OCI-LY1 (cell line): ENCODE measurements around the gene GPRIN2.
"Not testable (repeated sequence)": the region's sequence is repeated elsewhere in the genome, so short reads cannot be mapped to it uniquely, and the experiment has no call there.

Experiments
- H2AFZ ChIP-seq: fragments of 200-600 bp; sonication (generic), shearing (Covaris generic); 2 replicates; pipeline ENCODE4 v1.6.0; 2014; ENCODE audit warnings: antibody characterized with exemption, mild to moderate bottlenecking, low read length
- H3F3A ChIP-seq: fragments of 200-600 bp; sonication (generic), shearing (Covaris generic); 2 replicates; pipeline ENCODE4 v1.6.0; 2014; ENCODE audit warnings: mild to moderate bottlenecking, antibody characterized with exemption, low read length, moderate library complexity; ENCODE audit not compliant: insufficient read depth
- H3K27ac ChIP-seq: fragments of 200-600 bp; sonication (generic); 2 replicates; pipeline ENCODE4 v1.5.1; 2014; ENCODE audit warnings: low read length, mixed run types, mild to moderate bottlenecking, low read depth; ENCODE audit not compliant: poor library complexity, severe bottlenecking
- H3K27me3 ChIP-seq: fragments of 200-600 bp; sonication (generic); 2 replicates; pipeline ENCODE4 v1.6.0; 2014; ENCODE audit warnings: antibody characterized with exemption, mild to moderate bottlenecking, low read length, moderate library complexity; ENCODE audit not compliant: insufficient read depth
- H3K36me3 ChIP-seq: fragments of 200-600 bp; sonication (generic); 2 replicates; pipeline ENCODE4 v1.6.1; 2014; ENCODE audit warnings: mild to moderate bottlenecking, antibody characterized with exemption, low read length, moderate library complexity, mixed read lengths; ENCODE audit not compliant: insufficient read depth
- H3K4me1 ChIP-seq: fragments of 200-600 bp; sonication (generic); 2 replicates; pipeline ENCODE4 v1.5.1; 2014; ENCODE audit warnings: mild to moderate bottlenecking, low read length, moderate library complexity; ENCODE audit not compliant: insufficient read depth, severe bottlenecking
- H3K4me2 ChIP-seq: fragments of 200-600 bp; sonication (generic), shearing (Covaris generic); 2 replicates; pipeline ENCODE4 v1.6.1; 2014; ENCODE audit warnings: low read length
- H3K4me3 ChIP-seq: fragments of 200-600 bp; sonication (generic); 2 replicates; pipeline ENCODE4 v1.5.1; 2014; ENCODE audit warnings: low read length, low read depth, mild to moderate bottlenecking, mixed read lengths; ENCODE audit not compliant: poor library complexity, severe bottlenecking
- H3K79me2 ChIP-seq: fragments of 200-600 bp; shearing (Covaris generic); 2 replicates; pipeline ENCODE4 v1.6.1; 2016; ENCODE audit warnings: mixed run types, low read length, mixed read lengths; ENCODE audit not compliant: insufficient read depth
- H3K9ac ChIP-seq: fragments of 200-600 bp; sonication (generic), shearing (Covaris generic); 2 replicates; pipeline ENCODE4 v1.6.1; 2014; ENCODE audit warnings: mild to moderate bottlenecking, low read length, mixed read lengths
- H3K9me2 ChIP-seq: fragments of 200-600 bp; sonication (generic), shearing (Covaris generic); 2 replicates; pipeline ENCODE4 v1.6.1; 2014; ENCODE audit warnings: low read depth, mild to moderate bottlenecking, low read length, mixed read lengths
- H3K9me3 ChIP-seq: fragments of 200-600 bp; shearing (Covaris generic); 2 replicates; pipeline ENCODE4 v1.6.1; 2014; ENCODE audit warnings: low read length, mixed read lengths
- H4K20me1 ChIP-seq: fragments of 200-600 bp; sonication (generic), shearing (Covaris generic); 2 replicates; pipeline ENCODE4 v1.6.0; 2016; ENCODE audit warnings: mild to moderate bottlenecking, low read length; ENCODE audit not compliant: insufficient read depth
- EZH2 ChIP-seq: fragments of 200-600 bp; sonication (generic), shearing (Covaris generic); IDR thresholded peaks from 2 replicates; pipeline ENCODE4 v1.8.0; 2017; ENCODE audit warnings: borderline replicate concordance, mixed run types, mild to moderate bottlenecking, antibody characterized with exemption, low read length, moderate library complexity, mixed read lengths
- TF ChIP-seq, protein P1 (sequence below): fragments of 200-600 bp; sonication (generic), shearing (Covaris generic); IDR thresholded peaks from 2 replicates; pipeline ENCODE4 v1.5.1; 2017; ENCODE audit warnings: mild to moderate bottlenecking, antibody characterized with exemption, low read length, moderate library complexity, mixed read lengths

The GPRIN2 gene

DNA sequence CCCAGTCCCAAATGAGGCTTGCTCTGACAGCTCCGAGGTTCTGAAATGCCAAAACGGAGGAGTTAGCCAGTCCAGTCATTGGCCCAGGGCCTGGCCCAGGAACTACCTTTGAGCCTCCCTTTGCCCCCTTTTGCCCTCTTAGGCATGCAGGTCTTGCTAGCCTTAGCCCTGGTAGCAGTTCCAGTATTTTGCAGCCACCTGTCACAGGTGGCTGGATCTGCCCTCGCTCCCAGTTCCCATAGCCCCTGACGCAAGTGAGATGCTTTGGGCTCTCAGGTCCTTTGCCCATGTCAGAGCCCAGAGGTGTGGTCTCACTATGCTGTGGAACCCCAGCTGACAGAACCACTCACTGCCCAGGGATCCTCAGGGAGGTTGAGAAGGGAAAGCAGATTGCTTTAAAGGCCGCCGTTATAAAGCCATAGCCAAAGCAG, 42.0 kb downstream of the GPRIN2 start:
- Histone ChIP-seq H3K27ac (no peak overlapping the region), H3F3A (no peaks in the 10 kb centered on the region), H3K4me3 (no peak overlapping the region), H3K36me3 (no peaks in the 10 kb centered on the region), H3K79me2 (no peaks in the 10 kb centered on the region), H3K9me2 (no peaks in the 10 kb centered on the region), H3K4me2 (no peak overlapping the region), H2AFZ (no peak overlapping the region), H3K9me3 (no peaks in the 10 kb centered on the region), H3K4me1 (no peaks in the 10 kb centered on the region), H3K9ac (no peak overlapping the region), H4K20me1 (no peaks in the 10 kb centered on the region), H3K27me3 (no peaks in the 10 kb centered on the region)
- TF ChIP-seq, protein P1, sequence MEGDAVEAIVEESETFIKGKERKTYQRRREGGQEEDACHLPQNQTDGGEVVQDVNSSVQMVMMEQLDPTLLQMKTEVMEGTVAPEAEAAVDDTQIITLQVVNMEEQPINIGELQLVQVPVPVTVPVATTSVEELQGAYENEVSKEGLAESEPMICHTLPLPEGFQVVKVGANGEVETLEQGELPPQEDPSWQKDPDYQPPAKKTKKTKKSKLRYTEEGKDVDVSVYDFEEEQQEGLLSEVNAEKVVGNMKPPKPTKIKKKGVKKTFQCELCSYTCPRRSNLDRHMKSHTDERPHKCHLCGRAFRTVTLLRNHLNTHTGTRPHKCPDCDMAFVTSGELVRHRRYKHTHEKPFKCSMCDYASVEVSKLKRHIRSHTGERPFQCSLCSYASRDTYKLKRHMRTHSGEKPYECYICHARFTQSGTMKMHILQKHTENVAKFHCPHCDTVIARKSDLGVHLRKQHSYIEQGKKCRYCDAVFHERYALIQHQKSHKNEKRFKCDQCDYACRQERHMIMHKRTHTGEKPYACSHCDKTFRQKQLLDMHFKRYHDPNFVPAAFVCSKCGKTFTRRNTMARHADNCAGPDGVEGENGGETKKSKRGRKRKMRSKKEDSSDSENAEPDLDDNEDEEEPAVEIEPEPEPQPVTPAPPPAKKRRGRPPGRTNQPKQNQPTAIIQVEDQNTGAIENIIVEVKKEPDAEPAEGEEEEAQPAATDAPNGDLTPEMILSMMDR = no peak
- TF ChIP-seq EZH2 = no peak

DNA sequence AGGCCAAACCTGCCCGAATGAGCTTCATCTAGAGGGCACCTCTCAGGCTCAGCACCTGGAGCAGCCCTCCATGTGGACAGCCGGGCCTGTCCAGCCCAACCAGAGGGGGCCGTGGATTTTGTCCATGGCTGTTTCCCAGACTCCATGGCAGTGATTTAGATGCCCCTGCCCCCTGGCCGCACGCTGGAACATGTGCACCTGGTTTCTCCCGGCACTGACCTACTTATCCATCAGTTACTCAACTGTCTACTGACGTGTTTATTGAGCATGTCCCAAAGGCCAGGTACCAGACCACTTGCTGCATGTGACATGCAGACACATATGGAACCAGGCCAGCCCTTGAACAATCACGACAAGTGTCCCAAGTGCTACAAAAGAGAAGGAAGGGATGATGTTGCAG, 43.1 kb downstream of the GPRIN2 start:
- H3K9ac ChIP-seq, H3K4me1 ChIP-seq, H3K27me3 ChIP-seq, H3K27ac ChIP-seq, H2AFZ ChIP-seq, H3K9me3 ChIP-seq, H3K4me2 ChIP-seq, H3K79me2 ChIP-seq, H3K4me3 ChIP-seq, H3K9me2 ChIP-seq, H3F3A ChIP-seq, H3K36me3 ChIP-seq, H4K20me1 ChIP-seq: not testable (repeated sequence)

DNA sequence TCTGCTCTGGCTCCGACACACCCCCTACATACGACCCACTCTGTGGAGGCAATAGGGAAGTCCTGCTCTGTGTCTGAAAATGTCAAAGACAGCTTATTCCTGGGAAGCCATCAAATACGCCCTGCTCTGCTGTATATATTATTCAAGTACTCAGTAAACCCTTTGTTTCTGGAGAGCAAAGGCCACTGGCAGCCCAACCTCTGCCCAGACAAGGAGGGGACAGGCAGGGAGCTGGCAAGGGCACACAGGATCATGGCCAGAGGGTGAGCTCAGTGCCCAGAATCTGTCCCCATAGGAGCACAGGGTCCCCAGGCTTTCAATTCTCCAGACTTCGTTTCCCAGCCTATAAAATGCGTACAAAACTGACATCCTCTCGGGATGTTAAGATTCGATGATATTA, 43.7 kb downstream of the GPRIN2 start:
- not testable (repeated sequence) for H3K4me3 ChIP-seq, H3K27ac ChIP-seq, H3K79me2 ChIP-seq, H3K9me3 ChIP-seq, H3K27me3 ChIP-seq, H3K9ac ChIP-seq, H4K20me1 ChIP-seq, H2AFZ ChIP-seq, H3K4me1 ChIP-seq, H3K36me3 ChIP-seq, H3K9me2 ChIP-seq, H3K4me2 ChIP-seq, H3F3A ChIP-seq

DNA sequence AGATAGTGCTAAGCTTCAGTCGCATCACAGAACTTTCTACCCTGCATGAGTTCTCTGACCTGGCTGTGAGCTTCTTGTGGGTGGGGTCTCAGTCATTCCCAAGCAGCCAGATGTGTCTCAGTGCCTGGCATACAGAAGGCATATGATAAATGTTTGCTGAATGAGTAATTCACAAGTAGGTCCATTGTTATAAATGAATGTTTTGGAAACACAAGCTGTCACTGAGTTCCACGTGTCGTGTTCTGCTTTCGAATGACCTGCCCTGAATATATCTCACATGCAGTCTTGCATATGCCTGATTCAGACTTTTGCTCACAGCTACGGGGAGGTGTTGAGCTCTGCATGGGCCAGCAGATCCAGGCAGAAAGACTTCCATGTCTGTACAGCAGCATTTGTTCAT, 44.5 kb downstream of the GPRIN2 start:
- H3K4me1 ChIP-seq, H3K36me3 ChIP-seq: not testable (repeated sequence)

More for the DNA sequence above, 44.5 kb downstream of the GPRIN2 start:
- not testable (repeated sequence) for H3K27me3 ChIP-seq, H3K4me2 ChIP-seq, H2AFZ ChIP-seq, H3K9ac ChIP-seq, H3F3A ChIP-seq, H4K20me1 ChIP-seq, H3K79me2 ChIP-seq, H3K9me3 ChIP-seq, H3K27ac ChIP-seq, H3K9me2 ChIP-seq, H3K4me3 ChIP-seq
